Mammary epithelial cell (primary cell): ENCODE measurements around the gene DCLK3.

Experiments used
- CTCF ChIP-seq, 2 donors: IDR thresholded peaks in 1 of 2; conservative IDR thresholded peaks in 1 of 2; 2 replicates each; pipeline ENCODE4 v1.5.1; 2011 to 2012; ENCODE audit warnings: inconsistent platforms in 2 of 2, low read length in 2 of 2, mild to moderate bottlenecking in 2 of 2, control low read depth in 1 of 2, low read depth in 1 of 2; ENCODE audit not compliant: insufficient read depth in 1 of 2; ENCODE audit errors: extremely low read depth in 1 of 2
- EZH2 ChIP-seq: IDR thresholded peaks from 2 replicates; pipeline ENCODE4 v1.6.1; 2012; ENCODE audit warnings: low read length, inconsistent platforms, borderline replicate concordance

- TF ChIP-seq CTCF (conservative IDR thresholded peaks at IDR 0.05 in 1 of 2, IDR thresholded peaks at IDR 0.05 in 1 of 2; ENCODE audit: extremely low read depth in 1 of 2, insufficient read depth in 1 of 2, low read depth in 1 of 2, low read length in 2 of 2): no peak
- no peak for TF ChIP-seq EZH2
These were observed 59.3 kb downstream of the DCLK3 start for GRCh38 chr3:36705015-36705414.
